ENCODE data around the gene MYD88.

The MYD88 gene

DNA sequence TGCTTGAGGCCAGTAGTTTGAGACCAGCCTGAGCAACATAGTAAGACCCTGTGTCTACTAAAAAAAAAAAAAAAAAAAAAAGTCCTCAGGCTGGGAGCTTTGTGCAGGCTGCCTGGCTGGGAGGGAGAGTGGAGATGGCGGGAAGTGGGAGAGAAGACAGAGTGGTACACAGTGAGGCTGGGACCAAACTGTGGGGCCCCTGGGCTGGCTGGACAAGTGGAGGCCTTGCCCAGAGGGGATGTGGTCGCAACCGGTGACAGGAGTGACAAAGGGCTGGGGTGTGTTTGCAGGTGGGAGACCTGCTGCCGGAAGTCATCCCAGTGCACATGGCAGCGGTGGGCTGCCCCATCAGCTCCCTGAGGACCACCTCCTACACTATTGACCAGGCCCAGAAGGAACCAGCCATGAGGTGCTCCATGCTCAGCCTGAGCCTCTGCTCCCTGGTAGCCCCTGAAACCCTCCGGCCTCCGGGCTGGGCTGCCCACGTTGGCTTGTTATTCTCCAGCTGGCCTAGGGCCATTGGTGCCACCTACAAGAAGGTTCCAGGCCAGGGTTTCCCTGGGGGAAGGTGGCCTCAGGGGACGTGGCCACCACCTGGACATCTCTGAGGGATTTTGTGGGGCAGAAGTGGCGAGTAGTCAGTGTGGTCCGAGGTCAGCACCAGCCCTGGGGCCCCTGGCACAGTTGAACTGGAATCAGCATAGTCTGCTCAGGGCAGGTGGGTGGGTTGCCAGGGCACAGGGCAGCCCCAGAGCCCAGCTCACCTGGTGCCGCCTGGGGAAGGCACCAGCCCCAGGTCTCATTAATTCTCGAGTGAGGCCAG is 24.2 kb upstream of the MYD88 start:
- DNase-seq, result no peak

DNA sequence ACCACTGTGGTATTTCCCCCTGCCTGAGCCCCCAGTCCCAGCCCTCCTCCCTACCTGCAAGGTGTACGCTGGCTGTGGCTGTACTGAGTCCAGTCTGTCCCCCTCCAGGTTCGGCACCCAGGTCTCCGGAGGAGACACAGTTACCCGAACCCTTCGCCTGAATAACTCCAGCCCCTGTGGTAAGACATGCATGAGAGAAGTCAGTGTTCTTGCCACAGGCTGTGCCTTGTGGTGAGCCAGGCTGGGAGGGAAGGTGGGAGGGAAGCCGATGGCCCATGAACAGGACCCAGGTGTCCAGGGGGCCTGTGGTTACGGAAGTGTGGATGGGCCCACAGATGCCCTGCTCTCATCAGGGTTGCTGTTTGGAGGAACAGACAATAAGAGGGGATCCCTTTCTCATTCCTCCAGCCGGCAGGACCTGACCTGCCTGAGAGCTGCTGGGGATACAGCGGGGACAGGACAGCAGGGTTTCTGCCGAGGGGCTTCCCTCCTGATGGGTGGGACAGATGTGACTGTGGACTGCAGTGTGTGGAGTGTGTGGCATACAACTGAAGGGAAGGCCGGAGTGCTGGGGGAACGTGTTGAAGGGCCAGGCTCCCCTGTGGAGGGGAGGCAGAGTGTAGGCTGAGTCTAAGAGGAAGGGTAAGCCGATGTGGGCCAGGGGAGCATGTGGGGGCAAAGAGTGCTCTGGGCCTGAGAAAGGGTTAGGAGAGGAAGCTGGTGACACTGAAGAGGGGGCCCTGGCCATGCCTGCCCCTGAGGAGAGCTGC is 23.4 kb upstream of the MYD88 start:
- DNase-seq, result no peak

DNA sequence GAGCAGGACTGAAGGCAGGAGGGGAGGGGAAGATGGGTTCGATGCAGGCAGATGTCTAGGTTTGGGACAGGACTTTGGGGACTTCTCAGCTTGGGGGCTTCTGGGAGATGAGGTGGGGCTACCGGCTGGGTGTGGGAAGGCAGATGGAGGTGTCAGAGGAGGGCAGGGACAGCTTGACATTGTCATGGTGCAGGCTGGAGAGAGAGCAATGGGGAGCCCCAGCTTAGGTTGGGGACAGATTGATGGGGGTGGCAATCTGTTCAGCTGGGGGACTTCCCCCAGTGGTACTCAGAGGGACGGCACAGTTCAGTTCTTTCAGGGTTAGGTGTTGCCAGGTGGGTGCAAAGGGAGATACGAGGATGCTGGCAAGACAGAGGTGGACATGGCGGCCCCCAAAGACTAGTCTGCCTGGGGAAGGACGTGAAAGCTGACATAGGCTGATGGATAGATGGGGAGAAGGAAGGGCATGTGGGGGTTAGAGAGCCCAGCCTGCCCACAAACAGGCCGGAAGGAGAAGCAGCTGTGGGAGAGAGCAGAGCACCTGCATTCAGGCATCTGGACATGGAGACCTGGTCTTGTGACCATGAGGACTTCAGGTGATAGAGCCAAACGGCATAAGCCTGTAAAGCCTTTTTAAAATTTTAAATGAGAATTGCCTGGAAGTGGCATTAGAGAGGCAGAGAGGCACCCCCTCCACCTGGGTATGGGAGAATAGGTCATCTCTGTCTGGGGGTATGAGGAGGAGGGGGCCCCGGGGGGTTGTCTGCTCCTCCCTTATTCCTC is 22.6 kb upstream of the MYD88 start:
- no peak for DNase-seq

GRCh38 chr3:38116471-38117162 is 21.8 kb upstream of the MYD88 start:
- DNase-seq, result no peak

DNA sequence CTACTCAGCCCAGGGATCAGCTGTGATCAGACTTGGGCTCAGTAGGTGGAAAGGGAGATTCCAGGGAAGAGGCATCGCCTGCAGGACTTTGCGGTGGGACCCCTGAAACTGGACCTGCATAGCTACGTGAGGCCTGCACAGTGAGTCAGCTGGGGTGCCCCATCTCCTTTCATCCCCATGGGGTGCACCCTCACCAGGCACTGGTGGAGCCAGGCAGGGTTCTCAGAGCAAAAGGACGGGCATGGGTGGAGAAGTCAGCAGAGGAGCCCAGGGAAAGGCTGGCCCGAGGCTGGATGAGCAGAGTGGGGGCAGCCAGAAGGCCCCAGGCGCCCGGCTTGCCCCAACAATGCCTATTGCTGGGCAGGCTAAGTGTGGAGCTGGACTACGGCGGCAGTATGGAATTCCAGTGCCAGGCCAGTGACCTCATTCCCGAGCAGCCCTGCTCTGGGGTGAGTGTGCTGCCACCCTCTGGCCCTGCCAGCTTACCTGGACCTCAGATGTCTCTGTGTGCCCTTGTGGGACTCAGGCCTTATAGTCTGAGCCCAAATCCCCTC is 21.2 kb upstream of the MYD88 start:
- DNase-seq, result no peak

DNA sequence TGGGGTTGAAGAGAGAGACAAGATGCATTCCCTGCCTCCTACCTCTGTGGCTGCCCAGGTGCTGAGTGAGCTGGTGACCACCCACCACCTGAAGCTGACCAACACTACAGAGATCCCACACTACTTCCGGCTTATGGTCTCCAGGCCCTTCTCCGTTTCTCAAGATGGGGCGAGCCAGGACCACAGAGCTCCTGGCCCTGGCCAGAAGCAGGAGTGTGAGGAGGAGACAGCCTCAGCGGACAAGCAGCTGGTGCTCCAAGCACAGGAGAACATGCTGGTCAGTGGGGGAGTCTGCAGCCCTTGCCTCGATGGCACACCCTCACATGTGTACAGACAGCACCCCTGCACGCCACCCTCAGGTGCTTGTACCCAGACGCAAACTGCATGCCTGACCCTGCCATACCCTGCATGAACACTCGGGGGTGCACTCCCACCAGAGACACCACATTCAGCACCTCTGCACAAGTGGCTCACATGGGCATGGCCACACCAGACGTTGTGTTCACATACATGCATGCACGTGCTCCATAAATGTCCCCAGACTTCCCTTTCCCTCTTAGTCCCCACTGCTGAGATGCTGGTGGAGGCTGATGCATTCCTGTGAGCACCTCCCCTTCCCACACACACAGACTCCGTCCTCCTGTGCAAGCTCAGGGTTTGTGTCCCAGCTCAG is 20.6 kb upstream of the MYD88 start:
- DNase-seq, result peak; percentile 76

DNA sequence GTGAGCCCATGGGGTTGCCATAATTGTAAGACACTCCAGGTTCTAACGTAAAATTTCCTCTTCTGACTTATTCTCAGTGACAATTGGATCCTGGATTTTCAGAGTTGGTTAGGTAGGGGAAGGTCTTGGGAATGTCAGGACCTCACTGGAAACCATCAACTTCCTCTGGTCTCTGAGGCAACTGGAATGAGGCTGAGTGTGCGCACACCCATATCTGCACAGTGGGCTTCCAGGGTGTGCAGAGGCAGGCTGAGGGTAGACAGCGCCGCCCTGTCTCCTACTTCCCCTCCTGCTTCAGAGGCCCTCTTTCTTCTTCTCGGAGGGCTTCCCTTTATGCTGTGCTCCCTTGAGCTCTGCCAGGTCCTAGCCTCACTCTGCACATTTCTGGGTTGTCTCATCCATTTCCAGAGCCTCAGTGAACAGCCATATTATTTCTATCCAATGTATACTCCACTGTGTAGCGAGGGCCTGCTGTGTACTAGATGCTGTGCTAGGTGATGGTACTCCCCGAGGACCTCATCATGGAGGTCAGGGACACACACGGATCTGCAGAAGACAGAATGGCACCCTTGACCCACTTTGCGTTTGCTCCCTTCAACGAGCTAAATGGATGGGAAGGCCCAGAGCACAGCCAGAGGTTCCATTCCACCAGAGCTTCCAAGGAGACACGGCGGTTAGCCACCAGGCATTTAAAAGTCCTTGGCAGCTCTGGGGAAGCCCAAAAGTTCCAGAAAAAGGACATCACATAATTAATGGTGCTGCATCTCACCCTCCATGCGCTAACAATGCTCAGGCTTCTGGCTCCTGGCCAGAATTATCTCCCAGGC is 19.8 kb upstream of the MYD88 start:
- no peak for DNase-seq

DNA sequence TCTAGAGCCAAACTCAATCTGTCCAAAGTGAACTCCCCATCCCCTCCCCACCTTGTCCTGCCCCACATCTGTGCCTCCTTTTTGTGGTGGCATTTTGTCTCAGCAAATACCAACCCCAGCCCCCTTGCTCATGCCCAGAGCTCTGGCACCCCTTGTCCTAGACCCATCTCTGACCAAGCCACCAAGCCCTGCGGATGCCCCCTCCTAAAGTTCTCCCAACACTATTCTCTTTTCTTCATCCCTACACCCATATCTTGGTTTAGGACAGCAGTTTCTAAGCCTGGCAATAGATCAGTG is 19.3 kb upstream of the MYD88 start:
- DNase-seq, result no peak

DNA sequence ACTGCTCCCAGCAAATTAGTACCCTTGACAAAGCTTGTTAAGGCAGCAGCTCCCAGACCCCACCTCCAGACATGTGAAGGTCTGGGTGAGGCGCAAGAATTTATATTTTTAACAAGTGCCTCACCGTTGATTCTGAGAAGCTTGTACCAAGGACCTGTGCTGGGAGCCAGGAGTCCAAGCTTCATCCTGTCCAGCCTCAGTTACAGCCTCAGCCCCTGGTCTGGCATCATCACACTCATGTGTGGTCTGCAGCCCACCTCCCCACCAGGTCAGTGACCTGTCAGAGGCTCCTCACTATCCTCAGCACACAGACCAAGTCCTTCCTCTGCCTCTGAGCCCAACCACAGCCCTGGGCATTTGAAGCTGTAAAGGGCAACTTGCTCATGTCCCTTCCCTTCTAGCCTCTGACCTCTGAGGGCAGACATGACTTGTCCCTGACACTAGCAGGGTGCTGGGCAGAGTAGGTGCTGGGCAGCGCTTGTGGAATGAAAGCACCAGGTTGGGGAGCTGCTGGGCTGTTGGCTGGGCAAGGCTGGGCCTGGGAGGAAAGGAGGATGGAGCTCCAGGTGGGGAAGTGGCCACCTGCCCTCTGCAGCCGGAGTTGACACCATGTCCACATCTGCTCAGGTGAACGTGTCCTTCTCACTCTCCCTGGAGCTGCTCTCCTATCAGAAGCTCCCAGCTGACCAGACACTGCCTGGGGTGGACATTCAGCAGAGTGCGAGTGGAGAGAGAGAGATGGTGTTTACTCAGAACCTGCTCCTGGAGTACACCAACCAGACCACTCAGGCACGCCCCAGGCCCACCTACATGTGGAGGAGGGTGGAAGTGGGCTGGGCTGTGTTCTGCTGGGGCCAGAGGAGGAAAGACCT is 18.4 kb upstream of the MYD88 start:
- no peak for DNase-seq

- DNase-seq, result no peak
Measured at GRCh38 chr3:38120693-38121450, 17.6 kb upstream of the MYD88 start.

GRCh38 chr3:38121451-38121831 is 17.0 kb upstream of the MYD88 start:
- no peak for DNase-seq

GRCh38 chr3:38121832-38122461 is 16.5 kb upstream of the MYD88 start:
- no peak for DNase-seq

- DNase-seq, result no peak
Measured at GRCh38 chr3:38122712-38123290, 15.7 kb upstream of the MYD88 start.

DNA sequence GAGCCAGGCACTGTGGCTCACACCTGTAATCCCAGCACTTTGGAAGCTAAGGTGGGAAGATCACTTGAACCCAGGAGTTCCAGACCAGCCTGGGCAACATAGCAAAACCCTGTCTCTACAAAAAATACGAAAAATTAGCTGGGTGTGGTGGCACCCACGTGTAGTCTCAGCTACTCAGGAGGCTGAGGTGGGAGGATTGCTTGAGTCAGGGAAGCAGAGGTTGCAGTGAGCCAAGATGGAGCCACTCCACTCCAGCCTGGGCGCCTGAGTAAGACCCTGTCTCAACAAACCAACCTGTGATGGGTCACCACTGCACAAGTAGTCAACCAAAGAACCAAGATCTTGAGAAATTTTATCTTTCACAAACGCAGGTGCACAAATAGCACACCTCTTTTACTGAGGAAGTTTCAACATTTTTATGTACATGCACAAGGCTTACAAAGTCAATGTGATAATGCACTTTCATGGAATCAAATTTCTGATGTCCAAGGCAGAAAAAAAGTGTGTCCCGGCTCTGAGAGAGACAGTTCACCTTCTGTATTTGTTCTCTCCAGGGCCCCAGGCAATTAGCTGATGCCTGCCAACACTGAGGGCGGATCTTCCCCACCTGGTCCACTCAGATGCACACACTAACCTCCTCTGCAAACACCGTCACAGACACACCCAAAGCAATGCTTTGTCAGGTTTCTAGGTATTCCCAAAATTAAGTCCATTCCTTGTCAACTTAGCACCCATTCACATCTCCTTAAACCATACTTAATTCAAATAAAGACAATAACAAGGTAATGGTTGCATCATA is 13.9 kb upstream of the MYD88 start:
- DNase-seq, result no peak

- DNase-seq, result no peak
Measured at GRCh38 chr3:38125305-38126120, 12.9 kb upstream of the MYD88 start.

GRCh38 chr3:38126121-38126892 is 12.2 kb upstream of the MYD88 start:
- DNase-seq, result no peak
